NCI-H526 (cell line): Measurements from ENCODE around the gene APOBEC3G.

Experiments
- DNase-seq, 2 experiments: peaks; one replicate each; lab custom pipeline; 2025; lab: John Stamatoyannopoulos, UW

Gene APOBEC3G

GRCh38 chr22:39125622-39126021, 48.5 kb downstream of the APOBEC3G start:
- no peak for DNase-seq

DNA sequence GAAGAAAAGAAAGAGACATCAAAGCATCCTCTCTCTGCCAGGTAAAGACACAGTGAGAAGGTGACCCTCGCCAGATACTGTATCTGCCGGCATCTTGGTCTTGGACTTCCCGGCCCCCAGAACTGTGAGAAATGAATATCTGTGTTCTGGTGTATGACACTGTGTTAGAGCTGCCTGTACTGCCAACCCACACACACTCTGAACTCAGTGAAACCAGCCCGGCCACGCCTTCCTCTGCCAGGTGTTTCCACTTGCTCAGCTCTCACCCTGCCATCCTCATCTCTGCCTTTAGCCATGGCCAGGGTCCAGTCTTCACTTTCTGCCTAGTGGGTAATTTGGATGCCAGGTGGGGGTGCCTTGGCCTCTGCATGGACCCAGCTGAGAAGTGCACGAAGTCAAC, 51.4 kb downstream of the APOBEC3G start:
- DNase-seq: no peak

DNA sequence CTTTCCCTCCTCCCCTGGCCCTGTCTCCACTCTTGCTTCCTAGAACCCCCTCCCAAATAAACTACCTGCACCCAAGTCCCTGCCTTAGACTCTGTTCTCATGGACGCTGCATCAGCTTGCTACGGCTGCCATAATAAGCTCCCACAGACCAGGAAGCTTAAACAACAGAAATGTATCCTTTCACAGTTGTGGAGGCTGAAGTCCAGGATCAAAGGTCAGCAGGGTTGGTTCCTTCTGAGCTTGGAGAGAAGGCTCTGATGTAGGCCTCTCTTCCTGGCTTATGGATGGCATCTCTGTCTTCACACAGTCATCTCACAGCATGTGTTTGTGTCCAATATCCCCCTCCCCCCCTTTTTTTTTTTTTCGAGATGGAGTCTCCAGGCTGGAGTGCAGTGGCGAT, 52.0 kb downstream of the APOBEC3G start:
- no peak for DNase-seq

- no peak for DNase-seq
These were observed 52.7 kb downstream of the APOBEC3G start for GRCh38 chr22:39129746-39130145.

DNA sequence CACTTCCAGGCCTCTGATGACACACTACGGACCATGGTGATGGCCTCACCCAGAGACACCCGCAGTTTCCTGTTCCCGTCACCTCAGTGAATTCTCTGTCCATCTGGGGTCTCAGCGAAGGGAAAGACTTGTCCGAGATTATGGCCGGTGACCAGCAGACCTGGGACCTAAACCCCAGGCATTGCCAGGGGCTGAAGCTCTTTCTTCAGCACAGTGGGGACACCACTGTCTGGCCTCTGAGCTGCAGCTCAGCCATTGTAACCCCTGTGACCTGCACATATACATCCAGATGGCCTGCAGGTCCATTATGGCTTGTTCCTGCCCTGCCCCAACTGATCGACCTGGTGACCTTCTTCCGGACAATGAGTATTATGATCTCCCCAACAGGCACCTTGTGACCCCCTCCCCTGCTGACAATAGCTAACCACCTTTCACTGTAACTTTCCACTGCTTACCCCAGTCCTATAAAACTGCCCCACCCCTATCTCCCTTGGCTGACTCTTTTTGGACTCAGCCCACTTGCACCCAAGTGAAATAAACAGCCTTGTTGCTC, 53.2 kb downstream of the APOBEC3G start:
- no peak for DNase-seq

DNA sequence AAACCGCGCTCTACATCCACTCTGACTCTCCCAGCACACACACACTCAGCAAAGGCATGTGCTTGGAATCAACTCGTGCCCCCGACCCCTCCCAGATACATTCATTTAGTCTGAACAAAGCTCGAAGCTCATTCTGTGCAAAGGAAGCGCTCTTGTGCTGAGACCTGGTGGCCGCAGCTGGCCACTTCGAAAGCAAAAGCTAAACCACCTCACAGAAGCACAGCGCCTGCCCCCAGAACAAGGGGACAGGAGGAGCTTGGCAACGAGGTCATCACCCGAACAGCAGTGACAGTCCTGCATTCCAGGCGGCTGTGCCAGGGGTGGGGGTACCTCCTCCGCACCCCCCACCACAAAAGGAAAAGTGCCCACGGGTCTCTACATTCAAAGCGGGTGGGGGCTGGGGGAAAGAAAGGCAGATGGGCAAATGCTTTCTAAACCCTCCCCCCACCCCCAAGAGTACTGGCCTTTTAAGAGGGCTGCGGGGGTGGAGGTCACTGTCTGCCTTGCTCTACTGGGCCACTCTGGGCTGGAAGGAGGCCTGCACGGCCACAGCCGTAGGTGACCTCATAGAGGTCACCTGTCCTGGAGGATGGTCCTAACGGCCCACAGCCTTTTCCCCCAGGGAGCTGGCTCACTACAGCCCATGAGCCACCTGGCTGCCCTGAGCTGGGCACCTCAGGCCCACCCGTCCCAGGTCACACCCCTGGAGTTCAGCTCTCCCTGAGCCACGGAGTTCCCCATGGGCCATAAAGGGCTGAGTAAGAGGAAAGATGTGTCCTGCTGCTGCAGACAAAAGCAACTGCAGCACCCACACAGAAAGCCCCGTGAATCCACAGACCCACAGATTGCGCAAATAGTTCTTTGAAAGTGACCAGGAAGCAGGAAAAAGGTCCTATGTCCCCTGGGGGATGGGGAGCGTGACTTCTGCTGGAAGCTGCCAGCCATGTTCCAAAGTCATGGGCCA, 54.1 kb downstream of the APOBEC3G start:
- no peak for DNase-seq

DNA sequence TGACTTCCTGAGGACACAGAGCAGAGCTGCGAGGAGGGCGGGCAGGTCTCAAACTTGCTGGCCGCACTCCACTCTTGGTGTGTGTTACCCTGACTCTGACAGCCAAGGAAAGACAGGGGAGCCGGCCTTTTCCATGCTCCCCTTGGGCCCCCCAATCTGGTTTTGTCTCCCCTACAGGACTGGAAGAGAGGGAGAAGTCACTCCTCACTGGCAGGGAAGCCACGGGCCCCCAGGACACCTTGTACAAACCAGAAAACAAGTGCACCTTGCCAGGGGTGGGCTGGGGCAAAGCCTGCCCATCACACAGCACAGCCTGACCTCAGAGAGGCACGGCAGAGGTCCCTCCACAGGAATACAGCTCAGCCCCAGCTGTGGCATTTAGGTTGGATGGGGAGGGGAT, 55.2 kb downstream of the APOBEC3G start:
- no peak for DNase-seq

- no peak for DNase-seq
These were observed 55.9 kb downstream of the APOBEC3G start for GRCh38 chr22:39132871-39133524.

DNA sequence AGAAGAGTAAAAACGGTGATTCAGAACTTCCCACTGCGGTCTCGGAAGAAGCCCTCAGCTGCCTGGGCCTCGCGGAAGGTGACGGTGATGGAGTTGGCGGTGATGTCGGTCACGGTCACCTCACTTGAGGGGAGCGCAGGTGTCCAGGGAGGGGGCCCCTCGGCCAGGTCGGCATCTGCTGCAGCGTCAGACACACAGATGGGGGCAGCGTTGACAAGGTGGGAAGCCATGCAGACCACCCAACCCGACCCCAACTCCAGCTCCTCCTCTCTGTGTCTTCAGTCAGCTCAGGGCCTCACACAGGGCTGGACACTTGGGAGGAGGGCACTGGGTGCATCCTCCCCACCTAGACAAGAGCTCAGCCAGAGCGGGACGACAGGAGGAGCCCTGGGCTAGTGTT, 56.8 kb downstream of the APOBEC3G start:
- no peak for DNase-seq

GRCh38 chr22:39134366-39135091, 57.5 kb downstream of the APOBEC3G start:
- DNase-seq: no peak

GRCh38 chr22:39135092-39135896, 58.2 kb downstream of the APOBEC3G start:
- peak in 1 of 2 experiments; percentile 51 for DNase-seq

GRCh38 chr22:39136317-39136716, 59.2 kb downstream of the APOBEC3G start:
- no peak for DNase-seq
